BLaER1 (cell line): ENCODE measurements around the gene RAB29.

Experiments used
- H3K27ac ChIP-seq: shearing (Covaris generic); formaldehyde crosslinking; 2 replicates; pipeline ENCODE4 v1.8.1; 2022
- H3K27me3 ChIP-seq: shearing (Covaris generic); formaldehyde crosslinking; 2 replicates; pipeline ENCODE4 v1.8.1; 2022
- H3K36me3 ChIP-seq: shearing (Covaris generic); formaldehyde crosslinking; 2 replicates; pipeline ENCODE4 v1.8.1; 2022
- H3K4me1 ChIP-seq: shearing (Covaris generic); formaldehyde crosslinking; 2 replicates; pipeline ENCODE4 v1.8.1; 2022
- H3K4me2 ChIP-seq: shearing (Covaris generic); formaldehyde crosslinking; 2 replicates; pipeline ENCODE4 v1.8.1; 2022
- H3K4me3 ChIP-seq: shearing (Covaris generic); formaldehyde crosslinking; 2 replicates; pipeline ENCODE4 v1.8.1; 2022
- H3K9ac ChIP-seq: shearing (Covaris generic); formaldehyde crosslinking; 2 replicates; pipeline ENCODE4 v1.8.1; 2022
- H3K9me3 ChIP-seq: shearing (Covaris generic); formaldehyde crosslinking; 2 replicates; pipeline ENCODE4 v1.8.1; 2022
- H4K20me1 ChIP-seq: shearing (Covaris generic); formaldehyde crosslinking; 2 replicates; pipeline ENCODE4 v1.8.1; 2022
- Cebpa-rat ChIP-seq: shearing (Covaris generic); IDR thresholded peaks from 2 replicates; pipeline ENCODE4 v1.8.1; 2022

RAB29 gene

DNA sequence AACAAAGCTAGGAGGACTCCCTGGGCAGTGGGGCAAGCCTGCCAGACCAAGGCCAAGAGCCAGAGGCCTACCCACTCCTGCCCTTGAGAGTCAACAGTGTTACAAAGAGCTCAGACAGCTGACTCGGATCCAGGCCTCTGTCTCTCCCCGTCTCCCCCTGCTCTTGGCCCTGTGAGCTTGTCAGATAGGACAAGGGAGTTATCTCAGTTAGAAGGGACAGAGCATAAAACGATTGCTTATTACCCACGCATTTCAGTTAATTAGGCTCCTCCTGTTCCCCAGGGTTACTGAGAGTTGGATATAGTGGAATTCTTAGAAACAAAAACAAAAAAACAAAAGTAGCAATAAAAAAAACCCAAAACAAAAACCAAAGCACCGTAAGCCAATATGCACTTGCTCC lies 36.4 kb upstream of the RAB29 start:
- peak overlapping the region; percentile 85 for H3K9ac ChIP-seq
- peaks cover 55% of the 10 kb centered on the region for H4K20me1 ChIP-seq
- TF ChIP-seq Cebpa-rat = no peak
- H3K4me3 ChIP-seq = peak overlapping the region; percentile 90
- H3K9me3 ChIP-seq = no peaks in the 10 kb centered on the region
- peak overlapping the region; percentile 91 for H3K4me2 ChIP-seq
- no peaks in the 10 kb centered on the region for H3K27me3 ChIP-seq
- peaks cover 42% of the 10 kb centered on the region for H3K36me3 ChIP-seq
- peak overlapping the region; percentile 86 for H3K27ac ChIP-seq
- H3K4me1 ChIP-seq = peaks cover 85% of the 10 kb centered on the region

DNA sequence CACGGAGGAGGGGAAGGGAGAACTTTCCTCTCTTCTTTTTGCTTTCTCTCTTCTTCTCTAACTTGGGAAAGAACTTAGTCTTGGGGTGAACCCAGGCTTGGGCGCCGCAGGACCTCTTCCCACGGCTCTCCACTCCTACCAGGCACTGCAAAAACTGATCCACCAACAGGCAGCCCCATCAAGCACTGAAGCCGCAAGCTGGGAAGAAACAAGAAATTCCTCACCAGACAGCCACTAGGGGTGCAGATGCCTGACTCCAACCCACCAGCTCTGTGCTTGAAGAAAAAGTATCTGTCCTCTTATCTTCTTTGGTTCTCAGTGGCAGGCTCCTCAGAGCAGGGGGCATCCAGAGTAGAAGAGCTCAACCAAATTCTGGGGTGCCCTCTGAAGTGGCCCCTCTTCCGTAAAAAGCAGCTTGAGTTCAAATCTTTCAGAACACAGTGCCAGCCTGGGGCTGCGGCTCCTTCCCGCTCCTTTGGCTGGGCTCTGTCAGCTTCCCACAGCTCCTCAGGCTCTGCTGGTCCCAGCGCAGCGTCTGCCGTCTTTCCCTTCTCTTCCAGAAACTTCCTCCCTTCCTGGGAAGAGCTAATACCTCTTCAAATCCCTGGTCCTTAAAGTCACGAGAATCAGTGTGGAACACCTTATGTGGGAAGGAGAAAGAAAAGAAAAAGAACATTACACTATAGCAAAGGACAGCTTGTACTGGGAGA lies 35.3 kb upstream of the RAB29 start:
- Histone ChIP-seq H3K9ac (peak overlapping the region; percentile 85), H3K4me2 (peak overlapping the region; percentile 91), H3K9me3 (no peaks in the 10 kb centered on the region), H3K27ac (no peak overlapping the region), H4K20me1 (peaks cover 66% of the 10 kb centered on the region), H3K4me3 (peak overlapping the region; percentile 90; the same call in 1 of the 2 replicates), H3K27me3 (no peaks in the 10 kb centered on the region), H3K36me3 (peaks cover 52% of the 10 kb centered on the region), H3K4me1 (peaks cover 85% of the 10 kb centered on the region)
- TF ChIP-seq Cebpa-rat = no peak

DNA sequence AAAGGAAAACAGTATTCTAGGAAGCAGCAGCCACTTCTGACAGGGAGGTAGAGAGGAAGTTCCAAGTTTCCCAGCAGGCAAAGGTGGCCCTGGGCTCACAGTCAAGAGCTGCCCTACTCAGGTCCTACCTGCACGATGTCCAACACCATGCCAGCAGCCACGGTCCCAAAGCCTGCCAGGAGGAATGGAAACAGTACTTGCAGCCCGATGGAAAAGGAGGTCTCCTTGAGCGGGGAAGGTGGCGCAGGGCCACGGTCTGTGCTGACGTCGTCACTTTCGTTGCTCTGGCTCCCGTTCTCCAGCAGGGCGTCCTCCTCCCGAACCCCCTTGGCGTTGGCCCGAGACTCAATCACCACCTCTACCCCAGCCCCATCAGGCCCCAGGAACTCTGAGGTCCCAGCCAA lies 34.7 kb upstream of the RAB29 start:
- TF ChIP-seq Cebpa-rat = no peak
- H3K4me1 ChIP-seq = peaks cover 85% of the 10 kb centered on the region
- H3K9ac ChIP-seq = no peak overlapping the region
- H3K4me3 ChIP-seq = peak overlapping the region; percentile 42; the same call in 1 of the 2 replicates
- no peak overlapping the region for H3K27ac ChIP-seq
- H3K4me2 ChIP-seq = peak overlapping the region; percentile 91
- H3K36me3 ChIP-seq = peaks cover 59% of the 10 kb centered on the region
- H4K20me1 ChIP-seq = peaks cover 72% of the 10 kb centered on the region
- H3K9me3 ChIP-seq = no peaks in the 10 kb centered on the region
- no peaks in the 10 kb centered on the region for H3K27me3 ChIP-seq

DNA sequence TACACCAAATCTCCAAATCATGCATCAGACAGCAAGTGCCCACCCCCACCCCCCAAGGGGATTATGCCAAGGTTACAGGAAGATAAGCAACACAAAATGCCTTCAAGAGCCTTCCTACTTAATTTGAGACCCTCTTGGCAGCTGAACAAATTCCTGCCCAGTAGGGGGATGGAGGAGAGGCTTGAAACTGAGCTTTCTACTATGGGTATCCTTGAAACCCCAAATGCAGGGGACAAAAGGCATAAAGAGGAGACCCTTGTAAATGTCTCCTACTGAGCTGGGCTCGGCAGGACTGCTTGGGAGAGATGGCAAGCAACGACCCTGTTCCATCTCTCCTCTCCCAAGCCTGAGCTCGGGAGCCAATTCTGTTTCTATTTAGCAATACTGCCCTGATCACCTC lies 34.2 kb upstream of the RAB29 start:
- H3K4me2 ChIP-seq = peak overlapping the region; percentile 91
- H3K27me3 ChIP-seq = no peaks in the 10 kb centered on the region
- TF ChIP-seq Cebpa-rat = no peak
- peaks cover 64% of the 10 kb centered on the region for H3K36me3 ChIP-seq
- H3K9me3 ChIP-seq = no peaks in the 10 kb centered on the region
- no peak overlapping the region for H3K9ac ChIP-seq
- peaks cover 77% of the 10 kb centered on the region for H4K20me1 ChIP-seq
- no peak overlapping the region for H3K27ac ChIP-seq
- peaks cover 85% of the 10 kb centered on the region for H3K4me1 ChIP-seq
- peak overlapping the region; percentile 42; the same call in 1 of the 2 replicates for H3K4me3 ChIP-seq

DNA sequence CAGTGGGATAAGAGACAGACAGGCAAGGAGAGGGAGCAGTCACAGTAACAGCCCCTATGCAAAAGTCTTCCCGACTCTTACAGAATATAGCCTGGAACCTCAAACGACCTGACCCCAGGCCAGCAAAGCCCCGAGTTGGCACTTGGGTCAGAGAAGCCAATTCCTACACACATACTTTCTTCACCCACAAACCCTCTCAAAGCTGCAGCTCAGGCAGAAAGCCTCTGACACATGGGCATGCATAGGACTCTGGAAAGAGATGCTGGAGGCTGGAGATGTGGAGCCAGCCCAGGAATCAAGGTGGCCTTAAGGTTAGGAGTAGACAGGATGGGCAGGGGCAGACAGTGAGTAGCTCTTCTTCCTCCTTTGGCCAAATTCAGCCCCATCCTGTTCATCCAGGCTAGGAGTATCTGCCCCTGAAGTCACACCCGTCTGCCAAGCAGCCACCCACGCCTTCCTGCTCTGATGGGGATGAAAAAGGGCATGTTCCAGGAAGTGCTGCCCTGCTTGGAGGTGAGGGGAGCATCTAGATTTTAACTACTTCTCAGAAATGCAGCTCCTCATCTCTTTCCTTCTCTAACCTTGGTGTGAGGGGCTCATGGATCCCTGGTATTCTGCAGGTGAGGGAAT lies 29.9 kb upstream of the RAB29 start:
- no peak for TF ChIP-seq Cebpa-rat
- H3K4me2 ChIP-seq = peak overlapping the region; percentile 57
- H4K20me1 ChIP-seq = peaks cover 91% of the 10 kb centered on the region
- peaks cover 95% of the 10 kb centered on the region for H3K36me3 ChIP-seq
- H3K9ac ChIP-seq = no peak overlapping the region
- no peaks in the 10 kb centered on the region for H3K9me3 ChIP-seq
- peaks cover 58% of the 10 kb centered on the region for H3K4me1 ChIP-seq
- H3K4me3 ChIP-seq = no peak overlapping the region
- H3K27me3 ChIP-seq = no peaks in the 10 kb centered on the region
- H3K27ac ChIP-seq = peak overlapping the region; percentile 2; the same call in 1 of the 2 replicates

DNA sequence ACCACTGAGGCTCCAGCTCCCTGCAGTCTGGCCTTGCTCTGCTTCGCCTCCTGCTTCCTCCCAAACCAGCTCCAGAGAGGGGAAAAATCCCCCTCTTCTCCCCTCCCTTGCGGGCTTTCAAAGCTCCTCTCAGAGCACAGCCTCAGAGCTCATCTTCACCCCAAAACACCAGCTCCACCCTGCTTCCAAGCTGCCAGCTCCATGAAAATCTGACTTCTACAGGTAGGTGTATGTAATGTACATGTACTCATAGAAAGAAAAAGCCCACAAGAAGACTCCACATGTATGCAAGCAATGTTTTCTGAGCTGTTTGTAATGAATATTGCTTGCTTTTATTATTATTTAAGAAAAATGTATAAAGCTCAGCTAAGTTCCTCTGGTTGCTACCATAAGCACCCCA lies 29.3 kb upstream of the RAB29 start:
- H4K20me1 ChIP-seq = peaks cover 85% of the 10 kb centered on the region
- H3K27me3 ChIP-seq = no peaks in the 10 kb centered on the region
- peaks cover 95% of the 10 kb centered on the region for H3K36me3 ChIP-seq
- H3K9ac ChIP-seq = no peak overlapping the region
- H3K4me2 ChIP-seq = no peak overlapping the region; the same call in 1 of the 2 replicates
- H3K27ac ChIP-seq = peak overlapping the region; percentile 2; the same call in 1 of the 2 replicates
- peaks cover 52% of the 10 kb centered on the region for H3K4me1 ChIP-seq
- H3K4me3 ChIP-seq = no peak overlapping the region
- TF ChIP-seq Cebpa-rat = no peak
- H3K9me3 ChIP-seq = no peaks in the 10 kb centered on the region

DNA sequence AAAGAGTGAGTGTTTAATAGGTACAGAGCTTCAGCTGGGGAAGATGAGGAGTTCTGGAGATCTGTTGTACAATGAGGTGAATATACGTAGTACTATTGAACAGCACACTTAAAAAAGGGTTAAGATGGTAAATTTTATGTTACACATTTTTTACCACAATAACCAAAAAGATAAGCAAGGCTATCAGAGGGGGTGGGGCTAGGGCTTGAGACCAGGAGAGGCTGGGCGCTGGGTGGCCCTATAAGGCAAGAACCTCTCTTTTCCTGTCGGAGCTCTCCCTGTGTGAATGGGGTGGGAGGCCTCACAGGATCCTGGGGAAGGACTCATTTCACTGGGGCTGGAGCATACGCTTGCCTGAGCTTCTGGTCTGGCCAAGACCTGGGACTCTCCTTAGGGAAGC lies 28.7 kb upstream of the RAB29 start:
- Histone ChIP-seq H3K4me2 (no peak overlapping the region), H3K9ac (no peak overlapping the region), H3K36me3 (peaks cover 95% of the 10 kb centered on the region), H3K9me3 (no peaks in the 10 kb centered on the region), H4K20me1 (peaks cover 78% of the 10 kb centered on the region), H3K4me1 (peaks cover 46% of the 10 kb centered on the region), H3K27me3 (no peaks in the 10 kb centered on the region), H3K27ac (no peak overlapping the region), H3K4me3 (no peak overlapping the region)
- TF ChIP-seq Cebpa-rat = no peak

DNA sequence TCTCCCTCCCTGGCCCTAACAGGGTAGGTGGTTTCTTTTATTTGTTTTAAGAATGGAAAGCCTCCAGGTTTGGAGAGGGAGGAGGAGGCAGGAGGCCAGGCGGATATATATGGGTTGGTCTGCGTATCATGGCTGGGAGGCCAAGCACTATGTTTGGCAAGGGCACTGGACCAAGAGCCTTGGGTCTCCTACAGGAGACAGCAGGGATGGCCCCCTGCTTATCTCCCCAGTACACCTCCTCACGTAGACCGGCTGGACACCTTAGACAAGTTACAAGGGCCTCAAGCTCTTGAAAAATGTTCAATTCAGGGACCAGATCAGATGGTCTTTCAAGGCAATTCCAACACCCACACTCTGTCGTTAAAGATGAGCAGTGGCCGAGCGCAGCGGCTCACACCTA lies 26.8 kb upstream of the RAB29 start:
- Histone ChIP-seq H3K9me3 (no peaks in the 10 kb centered on the region), H3K4me2 (no peak overlapping the region), H3K27me3 (no peaks in the 10 kb centered on the region), H3K4me3 (no peak overlapping the region), H3K27ac (no peak overlapping the region), H3K36me3 (peaks cover 95% of the 10 kb centered on the region), H3K4me1 (peaks cover 28% of the 10 kb centered on the region), H4K20me1 (peaks cover 61% of the 10 kb centered on the region), H3K9ac (no peak overlapping the region)
- TF ChIP-seq Cebpa-rat = no peak

DNA sequence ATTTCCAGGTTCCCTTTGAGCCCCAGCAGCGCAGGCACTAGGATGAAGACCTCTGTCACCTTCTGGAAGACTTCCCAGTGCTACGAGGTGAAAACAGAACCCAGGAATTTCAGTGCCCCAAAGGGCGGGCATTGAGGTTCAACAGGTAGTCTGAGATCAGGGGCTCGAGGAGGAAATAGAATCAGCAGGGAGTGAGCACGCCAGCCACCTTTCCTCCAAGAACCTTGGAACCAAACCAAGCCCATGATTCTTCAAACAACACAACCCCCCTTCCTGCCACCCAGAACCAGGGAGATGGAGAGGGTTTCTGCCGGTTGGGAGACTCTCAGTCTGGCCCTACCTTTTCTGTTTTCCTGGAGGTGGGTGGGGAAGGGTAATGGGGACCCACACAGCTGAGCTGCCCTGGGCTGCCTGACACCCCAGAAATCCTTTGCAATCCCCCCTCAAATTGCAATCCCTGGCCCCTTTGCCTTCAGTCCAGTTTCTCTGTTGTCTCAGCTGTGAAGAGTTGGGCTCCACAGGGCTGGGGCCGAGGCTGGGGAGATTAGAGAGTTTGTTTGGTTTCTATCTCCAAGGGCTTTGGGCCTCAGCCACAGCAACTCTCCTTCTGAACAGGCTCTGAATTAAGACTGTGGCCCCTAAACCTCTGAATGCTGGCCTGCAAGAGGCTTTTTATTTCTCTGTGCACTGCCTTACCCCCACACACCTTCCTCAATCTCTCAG lies 25.9 kb upstream of the RAB29 start:
- no peak overlapping the region for H3K27ac ChIP-seq
- no peak overlapping the region for H3K4me3 ChIP-seq
- H3K36me3 ChIP-seq = peaks cover 95% of the 10 kb centered on the region
- no peak overlapping the region for H3K4me2 ChIP-seq
- H3K27me3 ChIP-seq = no peaks in the 10 kb centered on the region
- no peaks in the 10 kb centered on the region for H3K9me3 ChIP-seq
- H3K4me1 ChIP-seq = peaks cover 19% of the 10 kb centered on the region
- peaks cover 51% of the 10 kb centered on the region for H4K20me1 ChIP-seq
- no peak overlapping the region for H3K9ac ChIP-seq
- TF ChIP-seq Cebpa-rat = no peak

DNA sequence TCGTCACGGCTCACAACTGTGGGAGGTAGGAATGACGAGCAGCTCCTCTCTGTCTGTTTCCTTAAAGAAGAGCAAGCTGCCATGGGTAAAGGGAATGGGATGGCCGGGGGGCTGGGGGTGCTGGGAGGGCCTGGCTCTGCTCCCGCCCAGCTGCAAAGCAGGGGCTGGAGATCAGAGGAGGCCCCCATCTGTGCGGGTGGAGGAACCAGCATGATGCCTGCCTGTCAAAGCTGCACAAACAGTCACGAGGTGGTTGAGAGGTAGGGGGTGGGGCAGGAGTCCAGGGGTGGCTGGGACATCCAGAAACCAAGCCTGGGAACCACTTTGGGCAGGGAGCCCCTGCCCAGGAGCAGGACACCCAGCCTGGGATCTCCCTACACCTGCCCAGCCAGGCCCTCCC lies 25.1 kb upstream of the RAB29 start:
- H3K9ac ChIP-seq = no peak overlapping the region
- no peak for TF ChIP-seq Cebpa-rat
- H3K4me1 ChIP-seq = peaks cover 17% of the 10 kb centered on the region
- H3K4me3 ChIP-seq = no peak overlapping the region
- H3K36me3 ChIP-seq = peaks cover 95% of the 10 kb centered on the region
- no peaks in the 10 kb centered on the region for H3K9me3 ChIP-seq
- peaks cover 44% of the 10 kb centered on the region for H4K20me1 ChIP-seq
- no peak overlapping the region for H3K4me2 ChIP-seq
- H3K27ac ChIP-seq = no peak overlapping the region
- no peaks in the 10 kb centered on the region for H3K27me3 ChIP-seq
